ENCODE results near the gene KIF12. TPM values are rescaled to one million over a fixed set of nuclear protein-coding genes. Genes with fewer than 3 reads are reported as not detected.

The KIF12 gene
- total RNA-seq, 1 donor from 2014 or later: 4.8 TPM

DNA sequence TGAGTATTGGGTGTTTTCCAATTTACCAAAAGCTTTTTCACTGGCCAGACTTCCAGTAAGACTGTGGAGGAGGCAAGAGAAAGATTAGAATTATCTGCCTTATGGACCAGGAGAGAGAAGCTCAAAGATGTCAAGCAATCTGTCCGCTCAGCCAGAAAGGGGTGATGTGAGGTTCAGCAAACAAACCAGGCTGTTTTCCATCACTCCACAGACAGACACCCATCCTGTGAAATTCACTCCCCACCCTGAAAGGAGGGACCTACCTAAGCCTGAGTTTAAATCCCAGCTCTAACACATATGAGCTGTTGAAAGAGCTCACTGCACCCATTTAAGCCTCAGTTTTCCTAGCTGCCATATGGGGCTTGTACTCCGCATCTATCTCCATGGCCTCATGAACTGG, 41.3 kb upstream of the KIF12 start:
- no peak overlapping the region for H3K4me3 ChIP-seq
- H3K36me3 ChIP-seq: no peaks in the 10 kb centered on the region
- DNase-seq: no peak
- H3K27me3 ChIP-seq (ENCODE audit: low read depth): no peaks in the 10 kb centered on the region
- H3K4me1 ChIP-seq: peaks cover 30% of the 10 kb centered on the region
- intact Hi-C loops (cut with DNase I): no loop called here
- H3K9me3 ChIP-seq: no peaks in the 10 kb centered on the region
- ATAC-seq: no peak
- TF ChIP-seq, protein P1, sequence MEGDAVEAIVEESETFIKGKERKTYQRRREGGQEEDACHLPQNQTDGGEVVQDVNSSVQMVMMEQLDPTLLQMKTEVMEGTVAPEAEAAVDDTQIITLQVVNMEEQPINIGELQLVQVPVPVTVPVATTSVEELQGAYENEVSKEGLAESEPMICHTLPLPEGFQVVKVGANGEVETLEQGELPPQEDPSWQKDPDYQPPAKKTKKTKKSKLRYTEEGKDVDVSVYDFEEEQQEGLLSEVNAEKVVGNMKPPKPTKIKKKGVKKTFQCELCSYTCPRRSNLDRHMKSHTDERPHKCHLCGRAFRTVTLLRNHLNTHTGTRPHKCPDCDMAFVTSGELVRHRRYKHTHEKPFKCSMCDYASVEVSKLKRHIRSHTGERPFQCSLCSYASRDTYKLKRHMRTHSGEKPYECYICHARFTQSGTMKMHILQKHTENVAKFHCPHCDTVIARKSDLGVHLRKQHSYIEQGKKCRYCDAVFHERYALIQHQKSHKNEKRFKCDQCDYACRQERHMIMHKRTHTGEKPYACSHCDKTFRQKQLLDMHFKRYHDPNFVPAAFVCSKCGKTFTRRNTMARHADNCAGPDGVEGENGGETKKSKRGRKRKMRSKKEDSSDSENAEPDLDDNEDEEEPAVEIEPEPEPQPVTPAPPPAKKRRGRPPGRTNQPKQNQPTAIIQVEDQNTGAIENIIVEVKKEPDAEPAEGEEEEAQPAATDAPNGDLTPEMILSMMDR (IDR thresholded peaks at IDR 0.05): no peak
- H3K27ac ChIP-seq: no peak overlapping the region

DNA sequence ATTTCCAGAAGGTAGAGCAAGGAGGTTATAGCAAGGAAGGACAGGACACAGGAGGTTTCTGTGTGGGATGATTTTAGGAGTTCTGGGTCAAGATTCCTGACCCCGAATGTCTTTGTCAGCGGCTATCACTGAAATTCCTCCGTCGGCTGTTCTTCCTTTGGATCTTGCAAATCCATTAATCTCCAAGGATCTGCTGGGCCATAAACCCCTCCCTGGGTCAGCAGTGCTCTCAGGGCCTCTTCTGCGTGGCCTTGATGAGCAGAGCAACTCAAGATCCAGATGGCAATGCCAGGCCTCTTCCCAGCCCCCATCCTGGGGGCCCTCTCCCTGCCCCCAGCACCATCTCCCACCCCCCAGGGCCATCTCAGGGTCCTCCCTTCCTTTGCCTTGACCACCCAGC, 40.0 kb upstream of the KIF12 start:
- ATAC-seq (no peak), DNase-seq (no peak)
- no peak overlapping the region for H3K4me3 ChIP-seq
- peaks cover 30% of the 10 kb centered on the region for H3K4me1 ChIP-seq
- H3K36me3 ChIP-seq: no peaks in the 10 kb centered on the region
- H3K27me3 ChIP-seq (ENCODE audit: low read depth): no peaks in the 10 kb centered on the region
- no peaks in the 10 kb centered on the region for H3K9me3 ChIP-seq
- intact Hi-C loops (cut with DNase I): no loop called here
- TF ChIP-seq, protein P1 (IDR thresholded peaks at IDR 0.05): no peak
- H3K27ac ChIP-seq: no peak overlapping the region

DNA sequence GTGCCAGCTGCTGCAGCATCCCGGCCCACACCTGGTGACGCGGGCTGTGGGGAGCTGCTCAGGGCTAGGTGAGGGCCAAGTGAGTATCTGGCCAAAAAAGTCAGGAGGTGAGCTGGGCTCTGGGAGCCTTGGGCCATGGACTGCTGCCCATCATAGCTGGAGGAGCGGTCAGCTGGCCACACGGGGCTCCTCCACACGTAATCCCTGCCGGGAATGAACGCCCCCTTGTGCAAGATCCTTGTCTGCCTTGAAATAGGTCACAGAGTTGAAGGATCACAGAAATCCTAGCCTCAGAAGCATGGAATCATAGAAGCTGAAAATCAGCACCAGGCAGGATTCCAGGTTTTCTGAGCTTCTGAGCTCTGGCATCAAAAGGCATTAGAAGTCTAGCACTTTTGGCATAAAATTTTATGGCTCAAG, 39.5 kb upstream of the KIF12 start:
- H3K9me3 ChIP-seq: no peaks in the 10 kb centered on the region
- no peaks in the 10 kb centered on the region for H3K27me3 ChIP-seq (ENCODE audit: low read depth)
- H3K36me3 ChIP-seq: no peaks in the 10 kb centered on the region
- no peak for DNase-seq
- no peak overlapping the region for H3K27ac ChIP-seq
- no peak overlapping the region for H3K4me3 ChIP-seq
- TF ChIP-seq, protein P1 (IDR thresholded peaks at IDR 0.05): no peak
- ATAC-seq: no peak
- intact Hi-C loops (cut with DNase I): no loop called here
- H3K4me1 ChIP-seq: peaks cover 30% of the 10 kb centered on the region

DNA sequence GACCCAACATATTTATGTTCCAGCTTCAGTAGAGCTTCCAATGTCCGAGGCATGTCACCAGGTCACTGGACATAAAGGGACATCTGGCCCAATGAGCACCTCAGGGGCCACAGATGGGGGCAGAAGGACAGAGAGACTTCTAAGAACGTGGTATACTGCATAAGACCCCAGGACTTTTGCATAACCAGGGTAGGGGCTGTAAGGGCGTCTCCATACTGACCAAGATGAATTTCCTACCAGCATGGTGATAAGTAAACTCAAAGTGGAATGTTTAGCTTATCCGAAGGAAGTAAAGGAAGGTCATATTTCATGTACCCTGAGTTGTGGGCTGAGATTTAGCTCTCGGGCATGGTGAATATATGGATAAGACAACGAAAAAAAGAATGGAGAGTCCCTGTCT, 38.7 kb upstream of the KIF12 start:
- intact Hi-C loops (cut with DNase I): no loop called here
- DNase-seq (no peak), ATAC-seq (no peak)
- Histone ChIP-seq H3K9me3 (no peaks in the 10 kb centered on the region), H3K27ac (no peak overlapping the region), H3K4me3 (no peak overlapping the region), H3K4me1 (peaks cover 30% of the 10 kb centered on the region), H3K36me3 (no peaks in the 10 kb centered on the region), H3K27me3 (ENCODE audit: low read depth) (no peaks in the 10 kb centered on the region)
- TF ChIP-seq, protein P1 (IDR thresholded peaks at IDR 0.05): no peak

DNA sequence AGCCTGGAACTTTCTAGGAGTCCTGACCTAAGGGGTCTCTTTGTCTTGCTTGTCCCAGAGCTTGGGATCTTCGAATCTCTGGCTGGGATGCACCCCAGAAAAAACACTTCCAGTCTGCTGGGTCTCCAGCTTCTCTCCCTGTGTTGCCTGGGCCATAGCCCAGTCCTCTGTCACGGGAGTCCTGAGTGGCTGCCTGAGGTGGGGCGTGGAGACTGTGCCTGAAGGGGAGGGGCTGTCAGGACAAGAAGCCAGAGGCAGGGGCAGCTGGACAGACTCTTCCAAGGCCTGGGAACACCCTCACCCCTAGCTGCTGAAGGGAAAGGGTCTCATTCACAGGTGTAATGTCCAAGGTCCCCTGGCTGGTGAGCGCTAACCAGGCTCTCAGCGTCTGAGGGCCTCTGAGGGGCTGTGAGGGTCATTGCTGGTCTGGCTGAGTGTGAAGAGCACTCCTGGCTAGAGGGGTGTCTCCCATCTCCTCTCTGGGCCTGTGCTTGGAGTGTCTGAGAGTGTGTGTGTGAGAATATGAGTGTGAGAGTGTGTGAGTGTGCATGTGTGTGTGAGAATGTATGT, 35.8 kb upstream of the KIF12 start:
- TF ChIP-seq, protein P1 (IDR thresholded peaks at IDR 0.05): no peak
- Histone ChIP-seq H3K36me3 (no peaks in the 10 kb centered on the region), H3K4me1 (peaks cover 8% of the 10 kb centered on the region), H3K27ac (no peak overlapping the region), H3K9me3 (no peaks in the 10 kb centered on the region), H3K4me3 (no peak overlapping the region), H3K27me3 (ENCODE audit: low read depth) (no peaks in the 10 kb centered on the region)
- DNase-seq (no peak), ATAC-seq (peak in 1 of 2 donors; percentile 17)
- intact Hi-C loops (cut with DNase I): no loop called here

DNA sequence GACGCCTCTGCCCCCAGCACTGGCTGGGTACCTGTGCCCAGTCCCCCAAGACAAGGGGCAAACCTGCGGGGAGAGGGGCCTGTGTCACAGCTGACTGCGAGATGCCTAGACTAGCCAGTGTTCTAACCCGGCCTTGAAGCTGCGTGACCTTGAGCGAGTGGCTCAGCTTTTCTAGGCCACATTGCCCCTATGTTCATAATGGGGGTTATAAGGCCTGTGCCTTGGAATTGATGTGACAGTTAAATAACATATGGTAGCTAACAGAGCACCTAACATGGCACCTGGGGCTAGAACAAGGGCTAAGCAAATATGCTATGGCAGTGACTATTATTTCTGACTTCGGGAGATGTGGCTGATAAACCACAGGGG, 33.4 kb upstream of the KIF12 start:
- Histone ChIP-seq H3K9me3 (no peaks in the 10 kb centered on the region), H3K27ac (no peak overlapping the region), H3K36me3 (no peaks in the 10 kb centered on the region), H3K27me3 (ENCODE audit: low read depth) (no peaks in the 10 kb centered on the region), H3K4me3 (no peak overlapping the region), H3K4me1 (no peaks in the 10 kb centered on the region)
- intact Hi-C loops (cut with DNase I): no loop called here
- ATAC-seq (no peak), DNase-seq (no peak)
- TF ChIP-seq, protein P1 (IDR thresholded peaks at IDR 0.05): no peak

Data from lower lobe of right lung (tissue), 2 donors.